GM18868 (cell line): Measurements from ENCODE around the gene AGPAT4.

Source experiments
- ATAC-seq: cut with Tn5 transposase; IDR thresholded peaks from one replicate; pipeline ENCODE4 v1.9.1; 2021; ENCODE audit warnings: mild to moderate bottlenecking, moderate library complexity; ENCODE audit not compliant: unreplicated experiment

The AGPAT4 gene

GRCh38 chr6:161082215-161082614 is 191.6 kb downstream of the AGPAT4 start:
- ATAC-seq: no peak

DNA sequence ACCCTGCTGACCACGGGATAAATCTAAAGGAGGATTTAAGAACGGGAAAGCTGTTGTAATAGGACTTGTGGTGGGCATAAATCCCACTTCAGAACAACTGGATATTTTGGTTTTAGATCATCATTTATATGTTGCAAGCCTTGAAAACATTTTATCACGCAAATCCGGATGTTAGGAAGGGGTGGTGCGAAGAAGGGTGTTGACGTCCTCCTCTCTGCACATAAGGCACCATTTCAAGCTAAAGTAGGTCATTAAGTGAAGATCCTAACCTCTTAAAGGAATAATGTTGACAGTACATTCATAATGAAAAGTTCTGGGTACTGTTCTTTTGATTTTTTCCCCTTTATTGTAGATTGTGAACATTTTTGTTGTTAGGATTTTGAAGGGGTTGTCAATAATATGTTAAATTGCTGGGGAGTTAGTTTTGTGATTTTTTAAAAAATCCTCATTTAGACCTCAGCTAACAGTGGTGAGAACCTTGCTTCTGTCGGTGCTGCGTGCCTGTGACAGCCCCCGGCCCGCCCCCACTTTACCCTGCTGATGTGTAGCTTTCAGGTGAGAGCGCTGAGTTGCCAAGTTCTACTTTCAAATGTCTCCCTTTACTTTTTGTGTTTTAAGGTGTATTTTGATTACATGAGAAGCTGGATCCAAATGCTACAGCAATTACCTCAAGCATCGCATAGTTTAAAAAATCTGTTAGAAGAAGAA is 193.4 kb downstream of the AGPAT4 start:
- ATAC-seq: no peak
